Measurements from ENCODE around the gene GMDS.

Gene GMDS

GRCh38 chr6:2216794-2217383 is 28.5 kb downstream of the GMDS start:
- Histone ChIP-seq H3K4me1 (ENCODE audit: low read depth, poor library complexity, severe bottlenecking) (peaks cover 7% of the 10 kb centered on the region), H3K4me3 (IDR thresholded peaks at IDR 0.05; ENCODE audit: insufficient read depth, low read depth, low read length) (no peak overlapping the region), H2AFZ (ENCODE audit: low read depth) (no peak overlapping the region), H3K79me2 (ENCODE audit: insufficient read depth, low read depth) (no peaks in the 10 kb centered on the region), H3K27ac (no peak overlapping the region), H3K9ac (no peak overlapping the region), H4K20me1 (ENCODE audit: insufficient read depth) (no peaks in the 10 kb centered on the region), H3K27me3 (ENCODE audit: insufficient read depth, low read depth) (no peaks in the 10 kb centered on the region), H3K4me2 (no peak overlapping the region), H3K36me3 (ENCODE audit: insufficient read depth) (no peaks in the 10 kb centered on the region)
- TF ChIP-seq CTCF (conservative IDR thresholded peaks at IDR 0.05; ENCODE audit: low read depth, low read length), result no peak

GRCh38 chr6:2215342-2215741 is 30.1 kb downstream of the GMDS start:
- H3K27ac ChIP-seq, result no peak overlapping the region
- H4K20me1 ChIP-seq (ENCODE audit: insufficient read depth), result no peaks in the 10 kb centered on the region
- no peaks in the 10 kb centered on the region for H3K36me3 ChIP-seq (ENCODE audit: insufficient read depth)
- no peak overlapping the region for H3K4me3 ChIP-seq (IDR thresholded peaks at IDR 0.05; ENCODE audit: insufficient read depth, low read depth, low read length)
- H3K9ac ChIP-seq, result no peak overlapping the region
- TF ChIP-seq CTCF (conservative IDR thresholded peaks at IDR 0.05; ENCODE audit: low read depth, low read length), result no peak
- H2AFZ ChIP-seq (ENCODE audit: low read depth), result no peak overlapping the region
- no peaks in the 10 kb centered on the region for H3K79me2 ChIP-seq (ENCODE audit: insufficient read depth, low read depth)
- H3K4me2 ChIP-seq, result no peak overlapping the region
- no peaks in the 10 kb centered on the region for H3K27me3 ChIP-seq (ENCODE audit: insufficient read depth, low read depth)
- no peaks in the 10 kb centered on the region for H3K4me1 ChIP-seq (ENCODE audit: low read depth, poor library complexity, severe bottlenecking)

- Histone ChIP-seq H3K4me2 (no peak overlapping the region), H3K27ac (no peak overlapping the region), H4K20me1 (ENCODE audit: insufficient read depth) (0 out of 2 replicates have a peak, but pooled peaks cover 4% of the 10 kb centered on the region), H3K27me3 (ENCODE audit: insufficient read depth, low read depth) (no peaks in the 10 kb centered on the region), H3K4me1 (ENCODE audit: low read depth, poor library complexity, severe bottlenecking) (peaks cover 3% of the 10 kb centered on the region), H3K36me3 (ENCODE audit: insufficient read depth) (no peaks in the 10 kb centered on the region), H3K79me2 (ENCODE audit: insufficient read depth, low read depth) (no peaks in the 10 kb centered on the region), H3K4me3 (IDR thresholded peaks at IDR 0.05; ENCODE audit: insufficient read depth, low read depth, low read length) (no peak overlapping the region), H2AFZ (ENCODE audit: low read depth) (no peak overlapping the region), H3K9ac (no peak overlapping the region)
- no peak for TF ChIP-seq CTCF (conservative IDR thresholded peaks at IDR 0.05; ENCODE audit: low read depth, low read length)
These were observed 32.3 kb downstream of the GMDS start for GRCh38 chr6:2213086-2213485.

- Histone ChIP-seq H3K4me3 (IDR thresholded peaks at IDR 0.05; ENCODE audit: insufficient read depth, low read depth, low read length) (no peak overlapping the region), H4K20me1 (ENCODE audit: insufficient read depth) (0 out of 2 replicates have a peak, but pooled peaks cover 4% of the 10 kb centered on the region), H3K36me3 (ENCODE audit: insufficient read depth) (no peaks in the 10 kb centered on the region), H2AFZ (ENCODE audit: low read depth) (no peak overlapping the region), H3K27ac (no peak overlapping the region), H3K4me1 (ENCODE audit: low read depth, poor library complexity, severe bottlenecking) (peaks cover 3% of the 10 kb centered on the region), H3K27me3 (ENCODE audit: insufficient read depth, low read depth) (no peaks in the 10 kb centered on the region), H3K9ac (no peak overlapping the region), H3K79me2 (ENCODE audit: insufficient read depth, low read depth) (no peaks in the 10 kb centered on the region), H3K4me2 (no peak overlapping the region)
- TF ChIP-seq CTCF (conservative IDR thresholded peaks at IDR 0.05; ENCODE audit: low read depth, low read length), result peak; percentile 71
These were observed 36.1 kb downstream of the GMDS start for GRCh38 chr6:2209226-2209809.

Measured in KMS-11 (cell line).